Right atrium auricular region (tissue), 2 donors: ENCODE results near the gene CDYL2. TPM values are rescaled to one million over a fixed set of nuclear protein-coding genes. Genes with fewer than 3 reads are reported as not detected.

Source experiments
- DNase-seq: peaks from one replicate; pipeline ENCODE4 v3.0.0-alpha.2; 2019; ENCODE audit warnings: low spot score
- H3K27ac ChIP-seq, 2 donors: fragments of 200-600 bp; sonication (generic); 1 replicate in 1 of 2; 2 replicates in 1 of 2; pipeline ENCODE4 v1.5.1; 2016 to 2019
- H3K27me3 ChIP-seq, 2 donors: fragments of 200-600 bp; sonication (generic); one replicate each; pipeline versions ENCODE4 v1.5.1 to v1.6.0; 2017 to 2019
- H3K36me3 ChIP-seq: fragments of 200-600 bp; sonication (generic); one replicate; pipeline ENCODE4 v1.5.1; 2016
- H3K4me1 ChIP-seq, 2 donors: fragments of 200-600 bp; sonication (generic); one replicate each; pipeline versions ENCODE4 v1.5.1 to v1.6.0; 2017 to 2019
- H3K4me3 ChIP-seq, 2 donors: fragments of 200-600 bp; sonication (generic); 1 replicate in 1 of 2; 2 replicates in 1 of 2; pipeline ENCODE4 v1.5.1; 2017 to 2019; ENCODE audit warnings: mild to moderate bottlenecking in 1 of 2, moderate library complexity in 1 of 2
- H3K9me3 ChIP-seq, 2 donors: fragments of 200-600 bp; sonication (generic); one replicate each; pipeline ENCODE4 v1.5.1; 2019
- total RNA-seq, 2 donors: library from RNA; depleted of rRNA; stranded (reverse); fragments of >200 nt; gene quantifications; one replicate each; pipeline ENCODE4 v1.1.0, GENCODE V29; 2016
- TF ChIP-seq, protein P1 (sequence below), 2 donors: fragments of 200-600 bp; sonication (generic); IDR thresholded peaks; one replicate each; pipeline ENCODE4 v1.5.1; 2019; ENCODE audit warnings: antibody characterized with exemption in 2 of 2

CDYL2 gene
- total RNA-seq, 2 donors from 2014 or later: 1.4 to 2.9 TPM

DNA sequence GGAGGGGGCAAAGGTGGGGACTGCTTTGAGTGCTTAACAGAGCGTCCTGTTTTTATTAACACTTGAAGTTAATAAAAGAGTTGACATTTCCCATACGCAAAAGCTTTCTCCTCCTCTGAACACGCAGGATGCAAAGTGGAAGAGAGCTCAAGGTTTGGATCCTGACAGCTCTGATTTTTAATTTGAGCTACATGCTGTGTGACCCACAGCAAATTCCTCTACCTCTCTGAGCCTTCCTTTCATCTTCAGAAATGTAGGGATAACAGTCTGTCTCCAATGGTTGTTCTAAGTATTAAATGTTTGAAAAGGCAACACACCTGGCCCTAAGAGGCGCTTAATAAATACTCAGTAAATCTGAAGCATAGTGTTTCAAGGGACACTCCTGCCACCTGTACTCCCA lies 93.0 kb downstream of the CDYL2 start:
- Histone ChIP-seq H3K27me3 (no peaks in the 10 kb centered on the region), H3K27ac (no peak overlapping the region), H3K36me3 (no peaks in the 10 kb centered on the region), H3K4me1 (no peaks in the 10 kb centered on the region), H3K4me3 (no peak overlapping the region), H3K9me3 (no peaks in the 10 kb centered on the region)
- TF ChIP-seq, protein P1, sequence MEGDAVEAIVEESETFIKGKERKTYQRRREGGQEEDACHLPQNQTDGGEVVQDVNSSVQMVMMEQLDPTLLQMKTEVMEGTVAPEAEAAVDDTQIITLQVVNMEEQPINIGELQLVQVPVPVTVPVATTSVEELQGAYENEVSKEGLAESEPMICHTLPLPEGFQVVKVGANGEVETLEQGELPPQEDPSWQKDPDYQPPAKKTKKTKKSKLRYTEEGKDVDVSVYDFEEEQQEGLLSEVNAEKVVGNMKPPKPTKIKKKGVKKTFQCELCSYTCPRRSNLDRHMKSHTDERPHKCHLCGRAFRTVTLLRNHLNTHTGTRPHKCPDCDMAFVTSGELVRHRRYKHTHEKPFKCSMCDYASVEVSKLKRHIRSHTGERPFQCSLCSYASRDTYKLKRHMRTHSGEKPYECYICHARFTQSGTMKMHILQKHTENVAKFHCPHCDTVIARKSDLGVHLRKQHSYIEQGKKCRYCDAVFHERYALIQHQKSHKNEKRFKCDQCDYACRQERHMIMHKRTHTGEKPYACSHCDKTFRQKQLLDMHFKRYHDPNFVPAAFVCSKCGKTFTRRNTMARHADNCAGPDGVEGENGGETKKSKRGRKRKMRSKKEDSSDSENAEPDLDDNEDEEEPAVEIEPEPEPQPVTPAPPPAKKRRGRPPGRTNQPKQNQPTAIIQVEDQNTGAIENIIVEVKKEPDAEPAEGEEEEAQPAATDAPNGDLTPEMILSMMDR (IDR thresholded peaks at IDR 0.05): no peak
- DNase-seq: no peak

DNA sequence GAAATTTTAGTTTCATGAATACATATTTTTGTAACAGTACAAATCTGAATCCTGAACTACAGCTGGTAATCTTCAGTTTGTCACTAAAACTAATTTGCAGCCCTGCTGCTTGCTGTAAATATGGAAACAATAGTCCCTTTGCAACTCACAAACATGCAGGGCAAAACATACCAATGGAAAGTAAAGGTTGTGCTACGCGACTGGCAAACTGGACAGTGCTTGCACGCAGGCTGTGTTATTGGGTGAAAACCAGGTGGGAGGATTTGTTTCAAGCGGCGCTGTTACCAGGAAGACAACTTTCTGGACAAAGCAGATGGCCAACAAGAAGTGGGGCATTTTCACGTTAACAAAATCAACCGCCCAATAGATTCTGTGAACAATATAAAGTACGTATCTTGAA lies 93.5 kb downstream of the CDYL2 start:
- no peak for DNase-seq
- no peaks in the 10 kb centered on the region for H3K9me3 ChIP-seq
- H3K27me3 ChIP-seq: no peaks in the 10 kb centered on the region
- H3K27ac ChIP-seq: no peak overlapping the region
- TF ChIP-seq, protein P1 (IDR thresholded peaks at IDR 0.05): no peak
- H3K4me1 ChIP-seq: no peaks in the 10 kb centered on the region
- H3K4me3 ChIP-seq: no peak overlapping the region
- no peaks in the 10 kb centered on the region for H3K36me3 ChIP-seq

DNA sequence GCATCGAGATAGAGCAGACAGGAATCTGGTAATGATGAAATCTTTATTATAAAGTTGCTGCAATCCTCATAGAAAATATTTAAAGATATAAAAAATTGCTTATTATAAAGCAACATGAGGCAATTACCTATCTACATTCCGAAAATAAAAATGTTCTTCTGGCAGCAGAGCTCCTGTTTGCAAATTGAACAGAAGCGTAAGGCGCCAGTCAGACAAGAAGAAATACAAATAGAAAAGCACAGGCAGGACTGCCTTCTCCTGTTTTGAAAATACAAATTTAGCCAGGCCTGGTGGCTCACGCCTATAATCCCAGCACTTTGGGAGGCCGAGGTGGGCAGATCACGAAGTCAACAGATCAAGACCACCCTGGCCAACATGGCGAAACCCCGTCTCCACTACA lies 95.6 kb downstream of the CDYL2 start:
- no peaks in the 10 kb centered on the region for H3K27me3 ChIP-seq
- H3K27ac ChIP-seq: no peak overlapping the region
- no peak for DNase-seq
- no peaks in the 10 kb centered on the region for H3K36me3 ChIP-seq
- no peaks in the 10 kb centered on the region for H3K4me1 ChIP-seq
- TF ChIP-seq, protein P1 (IDR thresholded peaks at IDR 0.05): no peak
- H3K9me3 ChIP-seq: no peaks in the 10 kb centered on the region
- no peak overlapping the region for H3K4me3 ChIP-seq

DNA sequence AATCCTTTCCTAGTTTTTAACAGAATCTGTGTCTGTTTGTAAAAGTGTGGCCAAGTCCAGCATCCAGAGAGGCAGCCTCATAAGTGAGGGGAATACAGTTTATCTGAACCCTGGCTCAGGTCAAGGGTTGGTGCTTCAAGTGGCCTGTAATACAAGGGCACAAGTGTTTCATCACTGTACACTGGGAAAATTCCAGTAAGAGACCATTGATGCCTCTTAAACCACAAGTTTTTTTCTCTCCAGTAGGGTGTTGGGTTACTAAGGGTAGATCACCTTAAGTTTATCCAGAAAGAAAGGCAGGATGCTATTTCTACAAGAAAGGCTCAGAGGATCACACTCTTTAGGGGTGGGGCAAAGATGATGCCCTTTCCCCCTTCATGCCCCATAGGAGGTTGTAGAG lies 96.7 kb downstream of the CDYL2 start:
- Histone ChIP-seq H3K4me3 (no peak overlapping the region), H3K27ac (no peak overlapping the region), H3K9me3 (no peaks in the 10 kb centered on the region), H3K36me3 (no peaks in the 10 kb centered on the region), H3K4me1 (no peaks in the 10 kb centered on the region), H3K27me3 (no peaks in the 10 kb centered on the region)
- TF ChIP-seq, protein P1 (IDR thresholded peaks at IDR 0.05): no peak
- no peak for DNase-seq

DNA sequence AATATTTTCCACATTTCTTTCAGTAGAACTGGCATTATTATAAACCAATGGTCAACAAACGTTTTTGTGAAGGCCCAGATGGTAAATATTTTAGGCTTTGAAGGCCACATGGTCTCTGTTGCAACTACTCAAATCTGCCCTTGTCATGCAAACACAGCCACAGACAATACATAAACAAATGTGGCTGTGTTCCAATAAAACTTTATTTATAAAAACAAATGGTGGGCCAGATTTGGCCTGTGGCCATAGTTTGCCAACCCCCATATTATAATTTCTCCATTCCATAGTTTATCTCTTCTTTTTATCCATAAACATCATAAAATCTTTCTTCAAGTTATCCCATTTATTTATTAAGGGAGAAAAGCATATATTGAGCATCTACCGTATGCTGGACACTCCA lies 98.8 kb downstream of the CDYL2 start:
- no peak for DNase-seq
- Histone ChIP-seq H3K36me3 (no peaks in the 10 kb centered on the region), H3K9me3 (no peaks in the 10 kb centered on the region), H3K4me3 (no peak overlapping the region), H3K27me3 (no peaks in the 10 kb centered on the region), H3K27ac (no peak overlapping the region), H3K4me1 (no peaks in the 10 kb centered on the region)
- TF ChIP-seq, protein P1 (IDR thresholded peaks at IDR 0.05): no peak

DNA sequence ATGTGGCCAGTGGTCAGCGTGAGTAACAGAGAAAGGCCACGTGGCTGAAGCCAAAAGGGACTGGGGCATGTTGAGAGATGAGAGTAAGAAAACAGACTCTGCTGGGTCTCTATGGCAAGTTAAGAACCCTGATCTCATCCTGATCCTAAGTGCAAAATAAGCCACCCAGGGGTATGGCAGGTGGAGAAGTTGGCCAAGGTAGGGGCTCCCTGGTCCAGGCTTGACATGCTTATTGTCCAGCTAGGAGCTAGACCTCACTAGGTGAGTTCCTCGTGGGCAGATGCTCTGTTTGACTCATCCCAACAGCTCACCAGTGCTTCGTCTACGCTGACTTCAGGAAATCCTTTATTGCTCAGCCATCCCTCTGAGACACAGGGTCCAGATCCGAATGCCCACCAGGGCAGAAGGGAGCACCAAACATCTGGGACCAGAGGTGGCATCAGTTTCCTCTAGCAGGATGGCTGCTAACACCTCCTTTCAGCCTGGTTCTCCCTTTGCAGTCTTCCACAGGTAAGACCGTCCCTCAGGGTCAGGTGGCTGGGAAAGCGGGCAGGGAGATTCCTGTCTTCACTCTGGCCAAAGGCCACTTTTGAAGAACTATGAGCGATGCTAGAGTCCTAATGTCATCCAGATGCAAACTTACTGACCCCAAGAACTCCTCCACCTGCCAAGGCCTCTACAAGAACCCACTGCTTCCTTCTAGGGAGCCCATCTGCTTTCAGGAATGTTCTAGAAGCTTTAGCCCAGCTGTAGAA lies 99.5 kb downstream of the CDYL2 start:
- no peak overlapping the region for H3K4me3 ChIP-seq
- no peak for DNase-seq
- TF ChIP-seq, protein P1 (IDR thresholded peaks at IDR 0.05): no peak
- no peaks in the 10 kb centered on the region for H3K4me1 ChIP-seq
- H3K9me3 ChIP-seq: no peaks in the 10 kb centered on the region
- no peak overlapping the region for H3K27ac ChIP-seq
- no peaks in the 10 kb centered on the region for H3K27me3 ChIP-seq
- H3K36me3 ChIP-seq: no peaks in the 10 kb centered on the region
